HL-60/S4 (cell line): ENCODE results near the gene CBFA2T3.
"Not testable (repeated sequence)": the region's sequence is repeated elsewhere in the genome, so short reads cannot be mapped to it uniquely, and the experiment has no call there.

Experiments used
- in situ Hi-C: fragments of 300-500 bp; cut with MboI; formaldehyde crosslinking; loops from 2 replicates; pipeline ENCODE4 v1.14.3; 2022; ENCODE audit warnings: low sequenced_read_pairs

Gene CBFA2T3

GRCh38 chr16:89013111-89013510 lies 36.1 kb upstream of the CBFA2T3 start:
- in situ Hi-C loops = no loop called here

DNA sequence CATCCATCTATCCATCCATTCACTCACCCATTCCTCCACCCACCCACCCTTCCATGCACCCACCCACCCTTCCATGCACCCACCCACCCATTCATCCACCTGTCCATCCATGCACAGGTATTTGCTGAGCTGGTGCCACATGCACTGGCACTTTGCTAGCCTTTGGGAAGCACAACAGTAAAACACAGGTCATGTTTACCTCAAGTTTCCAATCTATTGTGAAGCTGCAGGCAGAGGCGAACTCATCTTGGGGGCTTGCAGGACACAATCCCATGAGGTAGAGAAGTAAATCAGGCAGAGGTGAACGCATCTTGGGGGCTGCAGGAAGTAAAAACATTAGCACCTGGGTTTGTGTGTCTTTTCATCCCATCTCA lies 35.6 kb upstream of the CBFA2T3 start:
- in situ Hi-C loops = no loop called here

GRCh38 chr16:89011909-89012621 lies 35.1 kb upstream of the CBFA2T3 start:
- in situ Hi-C loops = no loop called here

DNA sequence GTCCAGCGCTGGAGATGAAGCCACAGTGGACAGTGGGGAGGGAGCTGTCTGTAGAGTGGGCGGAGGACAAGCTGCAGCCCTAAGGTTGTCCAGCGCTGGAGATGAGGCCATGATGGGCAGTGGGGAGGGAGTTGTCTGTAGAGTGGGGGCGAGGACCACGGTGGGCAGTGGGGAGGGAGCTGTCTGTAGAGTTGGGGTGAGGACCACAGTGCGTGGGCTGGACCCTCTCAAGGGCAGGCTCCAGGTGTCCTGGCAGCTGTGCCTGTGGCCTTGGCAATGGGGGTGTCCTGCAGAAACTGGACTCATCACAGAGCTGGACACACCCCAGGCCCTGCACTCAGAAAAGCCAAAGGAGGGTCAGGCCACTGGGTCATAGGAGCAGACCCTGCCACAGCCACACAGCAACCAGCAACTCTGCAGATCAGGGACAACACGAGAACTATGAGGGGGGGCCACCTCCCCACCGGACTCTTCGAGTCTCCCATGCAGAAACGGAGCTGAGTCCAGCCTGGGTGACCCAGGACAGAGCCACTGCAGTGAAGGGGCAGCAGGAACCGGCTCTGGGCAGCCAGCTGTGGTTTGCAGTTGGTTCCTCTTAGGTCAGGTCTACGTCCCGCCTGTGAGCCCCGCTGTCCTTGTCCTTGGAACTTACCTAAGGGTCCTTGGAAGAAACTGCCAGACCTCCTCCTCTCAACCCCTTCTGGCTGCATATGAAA lies 33.4 kb upstream of the CBFA2T3 start:
- in situ Hi-C loops = no loop called here

GRCh38 chr16:89009343-89010209 lies 32.6 kb upstream of the CBFA2T3 start:
- in situ Hi-C loops = no loop called here

DNA sequence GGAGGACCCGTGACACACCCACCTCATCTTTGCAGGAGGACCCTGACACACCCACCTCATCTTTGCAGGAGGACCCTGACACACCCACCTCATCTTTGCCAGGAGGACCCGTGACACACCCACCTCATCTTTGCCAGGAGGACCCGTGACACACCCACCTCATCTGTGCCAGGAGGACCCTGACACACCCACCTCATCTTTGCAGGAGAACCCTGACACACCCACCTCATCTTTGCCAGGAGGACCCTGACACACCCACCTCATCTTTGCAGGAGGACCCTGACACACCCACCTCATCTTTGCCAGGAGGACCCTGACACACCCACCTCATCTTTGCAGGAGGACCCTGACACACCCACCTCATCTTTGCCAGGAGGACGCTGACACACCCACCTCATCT lies 31.8 kb upstream of the CBFA2T3 start:
- in situ Hi-C loops = not testable (repeated sequence)

DNA sequence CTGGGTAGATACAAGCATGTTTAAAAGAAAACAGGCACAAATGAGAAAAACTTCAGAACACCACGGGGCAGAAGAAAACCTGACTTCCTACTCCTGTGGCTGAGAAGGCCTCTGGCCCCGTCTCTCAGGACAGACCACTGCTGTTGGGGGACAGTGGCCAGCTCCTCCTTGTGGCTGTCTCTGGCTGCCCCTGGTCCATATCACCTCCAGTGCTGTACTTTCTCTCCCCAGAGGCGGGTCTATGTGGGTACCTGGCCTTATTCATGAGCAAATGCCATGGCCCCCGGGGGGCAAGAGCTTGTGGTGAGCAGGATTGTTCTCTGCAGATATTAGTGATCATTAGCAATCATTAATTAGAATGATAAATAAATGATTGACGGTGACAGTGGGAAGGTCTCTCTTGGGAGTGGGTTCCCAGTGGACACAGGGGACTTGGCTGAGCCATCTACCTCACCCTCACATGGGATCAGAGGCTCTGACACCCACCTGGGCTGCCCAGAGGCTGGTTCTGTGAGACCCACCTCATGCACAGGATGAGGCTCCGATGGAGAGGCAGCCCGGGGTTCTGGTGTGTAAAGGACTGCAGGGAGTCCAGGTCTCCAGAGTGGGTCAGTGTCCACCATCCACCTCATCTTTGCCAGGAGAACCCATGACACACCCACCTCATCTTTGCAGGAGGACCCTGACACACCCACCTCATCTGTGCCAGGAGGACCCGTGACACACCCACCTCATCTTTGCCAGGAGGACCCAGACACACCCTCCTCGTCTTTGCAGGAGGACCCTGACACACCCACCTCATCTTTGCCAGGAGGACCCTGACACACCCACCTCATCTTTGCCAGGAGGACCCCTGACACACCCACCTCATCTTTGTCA lies 30.6 kb upstream of the CBFA2T3 start:
- in situ Hi-C loops = no loop called here

DNA sequence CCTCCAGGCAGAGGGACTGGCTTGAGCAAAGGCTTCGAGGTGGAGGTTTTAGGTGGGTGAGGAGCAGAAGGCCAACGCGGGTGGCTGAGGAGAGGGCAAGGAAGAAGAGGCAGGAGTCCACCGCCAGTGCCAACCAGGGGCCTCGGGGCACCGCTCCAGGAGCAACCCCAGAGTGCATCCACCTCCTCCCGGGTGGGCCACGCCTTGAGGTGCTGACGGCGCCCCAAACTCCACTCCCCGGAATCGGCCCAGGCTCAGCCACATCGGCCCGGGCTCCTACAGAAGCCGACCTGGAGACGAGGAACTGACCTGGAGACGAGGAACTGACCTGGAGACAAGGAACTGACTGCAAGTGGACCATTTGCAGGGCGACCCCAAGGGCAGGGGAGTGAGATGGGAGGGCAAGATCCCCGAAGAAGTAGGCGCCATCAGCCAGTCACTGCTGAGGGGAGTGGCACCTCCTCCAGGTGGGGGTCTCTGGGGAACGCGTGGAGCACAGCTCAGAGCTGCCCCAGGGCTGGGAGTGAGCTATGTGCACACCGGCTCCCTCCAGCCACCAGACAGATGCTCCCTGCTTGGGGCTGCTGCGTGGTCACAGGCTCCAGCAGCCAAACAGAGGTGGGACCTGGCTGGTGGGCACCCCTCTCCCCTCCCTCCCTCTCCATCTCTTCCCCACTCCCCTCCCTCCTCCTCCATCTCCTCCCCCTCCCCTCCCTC lies 29.2 kb upstream of the CBFA2T3 start:
- in situ Hi-C loops = no loop called here

DNA sequence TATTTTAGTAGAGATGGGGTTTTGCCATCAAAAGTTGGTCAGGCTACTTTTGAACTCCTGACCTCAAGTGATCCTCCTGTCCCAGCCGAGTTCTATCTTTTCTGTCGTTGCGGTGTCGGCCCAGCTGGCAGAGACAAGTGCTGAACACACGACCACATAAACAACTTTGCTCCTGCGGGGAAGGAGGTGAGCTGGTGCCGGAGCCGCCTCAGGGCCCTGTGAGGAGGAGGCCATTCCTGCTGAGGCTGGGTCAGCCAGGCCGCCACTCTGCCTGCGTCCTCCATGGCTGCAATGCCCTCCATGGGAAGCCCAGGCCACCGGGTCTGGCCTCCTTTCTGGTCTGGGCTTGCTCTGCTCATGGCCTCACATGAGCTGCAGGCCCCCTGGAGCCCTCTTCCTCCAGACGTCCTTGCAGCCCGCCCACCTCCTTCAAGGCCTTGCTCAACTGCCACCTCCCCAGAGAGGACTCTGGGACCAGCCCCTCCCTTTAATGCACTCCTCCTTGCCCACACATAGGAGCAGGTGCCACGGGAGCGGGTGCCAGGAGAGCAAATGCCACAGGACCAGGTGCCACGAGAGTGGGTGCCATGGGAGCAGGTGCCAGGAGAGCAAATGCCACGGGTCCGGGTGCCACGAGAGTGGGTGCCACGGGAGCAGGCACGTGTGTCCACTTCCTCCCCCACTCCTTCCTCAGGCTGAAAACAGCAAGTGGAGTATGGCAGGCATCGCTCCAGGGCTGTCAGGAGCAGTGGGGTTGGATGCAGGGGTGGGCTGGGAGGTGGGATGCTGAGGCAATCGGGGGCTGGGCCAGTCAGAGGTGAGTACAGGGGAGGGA lies 28.4 kb upstream of the CBFA2T3 start:
- in situ Hi-C loops = no loop called here

DNA sequence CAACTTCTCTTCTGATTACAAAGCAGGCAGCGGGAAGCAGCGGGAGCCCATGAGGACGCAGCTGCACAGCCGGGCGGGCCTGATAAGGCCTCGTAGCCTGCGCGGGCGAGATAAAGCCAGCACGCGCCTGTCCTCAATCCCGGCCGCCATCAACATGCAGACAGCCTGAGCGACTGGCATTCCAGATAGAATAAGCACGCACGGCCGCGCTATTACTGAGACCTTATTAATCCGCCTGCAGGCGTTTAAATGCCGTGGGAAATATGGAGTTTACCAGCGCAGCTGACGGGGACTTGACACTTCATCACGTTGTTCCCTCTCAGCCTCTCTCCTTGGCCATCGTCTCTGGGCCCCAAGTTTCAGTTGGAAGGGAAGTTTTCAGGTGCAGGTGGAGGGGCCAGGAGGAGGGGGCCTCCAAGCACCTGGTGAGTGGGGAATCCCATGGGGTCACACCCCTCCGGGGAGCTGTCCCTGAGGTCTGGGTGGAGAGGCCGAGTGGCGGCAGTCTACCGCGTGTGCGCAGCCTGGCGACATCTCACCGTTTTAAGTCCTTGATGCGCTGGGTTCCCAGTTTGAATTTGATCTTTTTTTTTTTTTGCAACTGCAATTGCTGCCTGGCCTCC lies 27.3 kb upstream of the CBFA2T3 start:
- in situ Hi-C loops = no loop called here

DNA sequence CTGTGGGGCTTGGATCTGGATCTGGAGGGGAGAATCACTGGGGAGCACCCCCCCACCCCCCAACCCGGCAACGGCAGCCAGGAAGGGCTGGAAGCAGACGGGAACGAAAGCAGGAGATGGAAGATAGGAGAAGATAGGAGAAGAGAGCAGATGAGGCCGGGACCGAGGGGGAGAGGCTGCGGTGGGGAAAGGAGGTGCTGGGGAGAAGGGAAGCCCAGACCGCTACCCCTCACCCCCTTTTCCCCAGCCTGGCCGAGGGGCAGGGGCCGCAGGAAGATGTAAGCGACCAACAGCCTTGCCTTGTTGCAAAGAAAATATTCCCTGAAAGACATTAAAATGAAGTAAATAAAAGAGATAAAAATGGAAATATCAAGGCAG lies 26.8 kb upstream of the CBFA2T3 start:
- in situ Hi-C loops = no loop called here

DNA sequence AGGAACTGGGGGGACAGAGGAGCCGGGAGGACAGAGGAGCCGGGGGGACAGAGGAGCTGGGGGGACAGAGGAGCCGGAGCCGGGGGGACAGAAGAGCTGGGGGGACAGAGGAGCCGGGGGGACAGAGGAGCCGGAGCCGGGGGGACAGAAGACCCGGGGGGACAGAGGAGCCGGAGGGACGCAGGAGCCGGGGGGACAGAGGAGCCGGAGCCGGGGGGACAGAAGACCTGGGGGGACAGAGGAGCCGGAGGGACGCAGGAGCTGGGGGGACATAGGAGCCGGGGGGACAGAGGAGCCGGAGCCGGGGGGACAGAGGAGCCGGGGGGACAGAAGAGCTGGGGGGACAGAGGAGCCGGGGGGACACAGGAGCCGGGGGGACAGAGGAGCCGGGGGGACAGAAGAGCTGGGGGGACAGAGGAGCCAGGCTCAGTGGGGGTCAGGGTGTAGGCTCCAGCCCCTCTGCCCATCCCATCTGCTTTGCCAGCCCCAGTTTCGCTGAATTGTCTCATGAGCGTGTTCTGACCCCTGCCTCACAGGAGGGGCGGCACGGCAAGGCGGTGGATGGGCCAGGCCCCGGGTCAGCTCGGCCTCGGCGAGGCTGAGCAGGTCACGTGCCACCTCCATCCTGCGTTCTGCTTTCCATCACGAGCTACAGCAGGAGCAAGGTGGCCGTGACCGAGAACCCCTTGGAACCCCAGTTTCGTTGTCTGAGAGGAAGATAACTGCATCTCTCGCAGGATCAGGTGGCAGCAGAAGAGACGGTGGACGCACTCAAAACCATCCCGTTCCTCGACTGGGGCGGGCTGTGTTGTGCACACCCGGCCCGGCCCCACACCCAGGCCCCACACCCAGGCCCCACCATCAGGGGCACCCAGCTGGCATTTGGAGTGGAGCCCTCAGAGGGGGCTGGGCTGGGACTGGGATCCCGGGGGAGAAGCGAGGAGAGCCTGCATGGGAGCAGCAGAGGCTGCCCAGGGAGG lies 26.1 kb upstream of the CBFA2T3 start:
- in situ Hi-C loops = no loop called here

DNA sequence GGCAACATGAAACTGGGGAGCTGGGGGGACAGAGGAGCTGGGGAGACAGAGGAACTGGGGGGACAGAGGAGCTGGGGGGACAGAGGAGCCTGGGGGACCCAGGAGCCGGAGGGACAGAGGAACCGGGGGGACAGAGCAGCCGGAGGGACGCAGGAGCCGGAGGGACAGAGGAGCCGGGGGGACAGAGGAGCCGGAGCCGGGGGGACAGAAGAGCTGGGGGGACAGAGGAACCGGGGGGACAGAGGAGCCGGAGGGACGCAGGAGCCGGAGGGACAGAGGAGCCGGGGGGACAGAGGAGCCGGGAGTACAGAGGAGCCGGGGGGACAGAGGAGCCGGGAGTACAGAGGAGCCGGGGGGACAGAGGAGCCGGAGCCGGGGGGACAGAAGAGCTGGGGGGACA lies 25.1 kb upstream of the CBFA2T3 start:
- in situ Hi-C loops = not testable (repeated sequence)

DNA sequence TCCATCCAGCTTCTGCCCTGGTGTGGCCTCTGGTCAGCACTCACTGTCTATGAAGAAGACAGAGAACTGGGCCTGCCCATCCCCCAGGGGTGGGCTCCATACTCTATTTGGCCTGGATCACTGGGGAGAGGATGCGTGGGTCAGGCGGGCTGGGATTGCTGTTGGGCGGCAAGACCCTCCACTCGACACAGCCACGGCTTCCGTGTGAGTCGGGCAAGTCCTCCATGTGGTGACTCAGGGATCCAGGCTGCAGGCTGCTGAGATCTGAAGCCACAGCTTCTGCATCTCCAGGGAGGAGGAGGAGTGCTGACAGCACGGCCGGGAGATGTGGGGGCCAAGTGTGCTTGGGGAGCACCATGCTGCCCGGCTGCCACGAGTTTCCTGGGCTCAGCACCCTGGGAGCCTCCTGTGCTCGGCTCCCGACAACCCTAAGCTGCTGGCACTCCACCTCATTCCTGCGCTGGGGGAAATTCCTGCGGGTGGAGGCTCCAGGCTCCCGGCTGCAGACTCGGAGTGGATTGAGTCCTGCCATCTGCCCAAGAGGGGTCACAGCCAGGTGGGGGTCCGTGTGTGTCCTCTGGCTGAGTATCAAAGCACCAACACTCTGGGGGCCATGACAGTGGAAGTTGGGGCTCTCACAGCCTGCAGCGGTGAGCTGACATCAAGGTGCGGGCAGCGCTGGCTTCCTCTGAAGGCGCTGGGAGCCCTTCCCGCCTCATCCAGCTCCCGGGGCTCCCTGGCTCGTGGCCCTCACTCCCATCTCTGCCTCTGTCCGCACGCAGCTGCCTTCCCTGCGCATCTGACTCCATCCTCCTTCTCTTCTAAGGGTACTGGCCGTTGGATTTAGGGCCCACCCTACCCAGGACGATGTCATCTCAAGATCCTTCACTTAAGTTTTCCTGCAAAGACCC lies 24.4 kb upstream of the CBFA2T3 start:
- in situ Hi-C loops = no loop called here

GRCh38 chr16:89000207-89000959 lies 23.4 kb upstream of the CBFA2T3 start:
- in situ Hi-C loops = no loop called here
